GM10847 (cell line): Measurements from ENCODE around the gene CDK2.
A peak's percentile ranks its signal among the peaks of the same experiment; 100 is the strongest.

Source experiments
- POLR2A ChIP-seq: IDR thresholded peaks from 2 replicates; pipeline ENCODE4 v1.6.1; 2011; ENCODE audit not compliant: insufficient read length; ENCODE audit errors: extremely low read depth

The CDK2 gene

DNA sequence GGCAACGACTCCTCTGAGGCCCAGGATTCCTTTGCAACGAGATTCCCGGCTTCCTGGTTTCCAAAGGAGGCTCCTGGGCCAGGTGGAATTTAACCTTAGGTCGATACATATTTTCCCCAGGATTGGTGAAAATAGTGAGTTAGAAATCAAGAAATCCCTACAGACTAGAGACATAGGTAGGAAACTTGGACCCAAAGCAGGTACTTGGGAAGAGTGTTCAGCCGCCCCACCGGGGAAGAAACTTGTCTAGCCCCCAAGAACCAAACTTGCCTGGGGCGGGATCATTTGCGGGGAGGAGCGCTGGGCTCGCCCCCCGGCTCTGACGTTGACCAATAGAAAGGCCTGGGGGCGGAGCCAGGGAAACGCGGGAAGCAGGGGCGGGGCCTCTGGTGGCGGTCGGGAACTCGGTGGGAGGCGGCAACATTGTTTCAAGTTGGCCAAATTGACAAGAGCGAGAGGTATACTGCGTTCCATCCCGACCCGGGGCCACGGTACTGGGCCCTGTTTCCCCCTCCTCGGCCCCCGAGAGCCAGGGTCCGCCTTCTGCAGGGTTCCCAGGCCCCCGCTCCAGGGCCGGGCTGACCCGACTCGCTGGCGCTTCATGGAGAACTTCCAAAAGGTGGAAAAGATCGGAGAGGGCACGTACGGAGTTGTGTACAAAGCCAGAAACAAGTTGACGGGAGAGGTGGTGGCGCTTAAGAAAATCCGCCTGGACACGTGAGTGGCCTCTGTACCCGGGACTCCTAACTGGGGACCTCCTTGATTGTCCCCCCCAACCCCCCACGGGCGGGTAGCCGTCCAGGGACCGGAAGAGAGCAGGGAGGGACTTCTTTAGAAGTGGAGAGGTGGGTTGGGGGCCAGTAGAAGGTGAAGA lies at the start of gene CDK2:
Gene CDK2, plus strand, starts transcription at position 423 of the 874 bp plus-strand sequence. Its CDS starts 179 bp downstream, at position 602.
- peak; percentile 76 for TF ChIP-seq POLR2A

DNA sequence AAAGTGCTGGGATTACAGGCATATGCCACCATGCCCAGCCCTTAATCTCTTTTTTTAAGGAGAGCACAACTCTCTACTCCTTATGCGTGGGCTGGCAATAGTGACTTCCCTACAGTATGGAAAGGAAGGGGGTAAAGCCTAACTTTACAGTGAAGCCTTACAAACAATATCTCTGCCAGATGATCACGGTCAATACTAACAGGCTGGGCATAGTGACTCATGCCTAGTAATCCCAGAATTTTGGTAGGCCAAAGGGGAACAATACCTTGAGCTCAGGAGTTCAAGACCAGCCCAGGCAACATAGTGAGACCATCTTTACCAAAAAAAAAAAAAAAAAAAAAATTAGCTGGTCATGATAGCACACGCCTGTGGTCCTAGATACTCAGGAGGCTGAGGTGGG lies 44.5 kb upstream of the CDK2 start:
- no peak for TF ChIP-seq POLR2A

DNA sequence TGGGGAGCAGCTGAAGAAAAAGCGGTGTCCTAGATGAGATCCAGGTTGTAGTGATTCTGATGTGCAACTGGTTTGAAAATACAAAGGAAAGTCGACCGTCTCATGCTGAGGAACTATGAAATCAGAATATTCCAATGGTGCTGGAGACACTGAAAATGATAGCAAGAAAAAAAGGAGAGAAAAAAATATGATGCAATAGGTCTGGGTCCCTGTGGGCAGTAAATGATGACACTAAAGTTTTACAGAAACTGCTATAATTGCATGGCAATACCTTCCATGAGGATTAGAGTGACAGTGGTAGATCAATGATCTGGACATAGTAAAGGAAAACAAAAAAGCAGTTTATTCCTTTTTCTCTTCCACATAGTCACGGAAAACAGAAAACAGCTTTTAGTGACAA lies 41.3 kb upstream of the CDK2 start:
- no peak for TF ChIP-seq POLR2A

DNA sequence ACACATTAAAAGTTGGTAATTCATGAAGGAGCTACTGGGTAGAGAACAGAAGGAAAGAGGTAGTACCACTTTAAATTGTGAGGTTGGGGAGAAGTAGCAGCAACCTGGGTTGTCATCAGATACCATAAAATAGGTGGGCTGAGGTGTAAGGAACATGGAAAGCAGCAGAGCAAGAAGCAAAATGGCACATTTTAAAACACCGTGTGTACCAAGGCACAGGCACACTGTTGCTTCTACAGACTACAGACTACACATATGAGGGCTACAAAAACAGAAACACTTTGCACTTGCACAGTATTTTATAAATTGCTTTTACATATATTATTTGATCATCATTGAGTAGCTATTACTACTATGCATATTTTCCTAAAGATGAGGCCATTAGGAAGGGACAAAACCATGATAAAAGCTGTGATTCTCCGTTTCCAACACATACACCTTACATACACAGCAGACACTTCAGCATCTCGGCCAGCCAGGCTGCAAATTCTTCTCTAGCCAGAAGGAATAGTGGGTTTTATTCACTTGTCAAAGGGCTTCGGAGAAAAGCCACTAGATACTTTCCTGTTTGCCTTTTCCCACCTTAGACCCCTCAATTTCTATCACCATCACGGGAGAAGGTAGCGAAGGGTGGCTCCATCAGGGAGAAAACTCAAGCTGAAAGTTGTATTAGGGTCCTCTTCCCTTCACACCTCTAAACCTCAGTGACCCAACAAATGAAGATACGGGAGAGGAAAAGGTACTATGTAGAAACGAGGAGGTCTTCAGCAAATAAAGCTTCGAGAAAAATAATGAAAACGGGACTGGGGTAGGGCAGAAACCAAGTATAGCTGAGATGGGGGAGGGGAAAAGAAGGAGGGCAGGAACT lies 40.5 kb upstream of the CDK2 start:
- no peak for TF ChIP-seq POLR2A

DNA sequence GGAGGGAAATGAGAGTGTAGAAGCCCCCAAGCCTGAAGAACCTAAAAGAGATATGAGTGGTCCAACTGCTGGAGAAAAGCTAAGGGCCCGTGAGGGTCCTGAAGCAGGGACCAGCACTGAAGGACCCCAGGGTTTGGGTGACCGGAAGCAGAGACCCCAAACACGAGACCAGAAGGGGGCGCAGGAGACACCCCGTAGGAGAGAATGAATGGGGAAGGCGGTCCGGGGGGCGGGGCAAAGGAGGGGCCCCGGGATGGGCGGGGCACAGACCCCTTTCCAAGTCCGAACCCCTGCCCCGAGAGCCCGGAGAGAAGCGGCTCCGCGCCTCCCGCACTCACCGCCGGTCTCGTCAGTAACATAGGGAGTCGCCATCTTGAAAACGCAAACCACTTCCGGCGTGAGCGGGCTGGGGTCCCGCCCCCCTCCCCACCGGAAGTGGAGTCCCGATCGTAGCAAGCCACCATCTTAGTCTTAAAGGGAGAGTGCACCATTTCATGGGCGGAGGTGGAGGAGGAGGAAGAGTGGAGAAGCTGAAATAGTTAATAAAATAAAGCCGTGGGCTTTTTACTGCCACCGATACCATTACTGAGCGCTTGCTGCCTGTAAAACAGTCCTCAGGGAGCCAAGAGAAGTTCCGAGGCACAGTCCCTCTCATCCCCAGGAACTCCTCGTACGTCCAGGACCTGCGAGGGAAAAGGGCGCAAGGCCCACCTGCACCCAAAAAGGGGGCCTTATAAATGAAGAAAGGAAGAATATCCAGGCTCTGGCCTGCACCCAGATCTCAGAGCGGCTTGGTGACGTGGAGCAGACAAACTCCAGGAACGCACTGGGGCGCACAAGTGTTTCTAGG lies 39.7 kb upstream of the CDK2 start:
- peak; percentile 61 for TF ChIP-seq POLR2A

DNA sequence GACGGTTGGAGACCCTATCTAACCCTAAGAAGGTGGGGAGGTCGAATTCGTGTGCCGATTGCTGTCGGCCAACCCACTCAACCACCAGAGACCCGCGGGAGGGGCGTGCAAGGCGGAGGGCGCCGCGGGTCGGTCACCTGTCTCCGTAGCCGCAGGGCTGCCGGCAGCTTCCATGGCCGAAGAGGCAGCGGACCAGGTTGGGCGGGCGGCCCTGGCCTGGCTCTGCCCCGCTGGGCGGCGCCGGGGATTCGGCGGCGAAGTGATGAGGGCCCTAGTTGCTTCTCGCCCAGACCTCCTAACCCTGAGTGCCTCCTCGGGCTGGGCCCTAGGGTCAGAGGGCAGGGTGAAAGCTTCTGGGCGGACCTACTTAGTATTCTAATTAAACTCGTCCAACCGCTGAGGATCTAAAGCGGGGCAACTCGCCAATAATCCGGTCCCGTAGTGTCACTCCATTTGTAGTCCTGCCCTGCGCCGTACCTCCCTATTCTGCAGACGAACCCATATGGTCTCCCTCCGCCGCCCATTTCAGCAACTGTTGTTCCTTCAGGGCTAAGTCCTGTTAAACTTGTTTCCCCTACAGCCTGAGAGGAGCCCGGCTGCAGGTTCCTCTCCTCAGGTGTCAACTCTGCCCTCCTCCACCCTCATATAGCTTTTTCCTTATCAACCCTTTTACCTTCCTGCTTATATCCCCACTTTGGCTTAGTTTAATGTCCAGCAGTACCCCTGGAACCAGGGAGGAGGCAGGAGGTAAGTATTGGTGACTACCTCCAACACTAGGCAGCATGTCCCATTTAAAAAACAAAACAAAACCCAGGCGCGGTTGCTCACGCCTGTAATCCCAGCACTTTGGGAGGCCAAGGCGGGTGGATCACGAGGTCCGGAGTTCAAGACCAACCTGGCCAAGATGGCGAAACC lies 38.8 kb upstream of the CDK2 start, which contains the start of gene PYM1:
Gene PYM1, minus strand, starts transcription at position 307 of the 915 bp plus-strand sequence. Its CDS starts 133 bp downstream, at position 174.
- TF ChIP-seq POLR2A = peak; percentile 74

DNA sequence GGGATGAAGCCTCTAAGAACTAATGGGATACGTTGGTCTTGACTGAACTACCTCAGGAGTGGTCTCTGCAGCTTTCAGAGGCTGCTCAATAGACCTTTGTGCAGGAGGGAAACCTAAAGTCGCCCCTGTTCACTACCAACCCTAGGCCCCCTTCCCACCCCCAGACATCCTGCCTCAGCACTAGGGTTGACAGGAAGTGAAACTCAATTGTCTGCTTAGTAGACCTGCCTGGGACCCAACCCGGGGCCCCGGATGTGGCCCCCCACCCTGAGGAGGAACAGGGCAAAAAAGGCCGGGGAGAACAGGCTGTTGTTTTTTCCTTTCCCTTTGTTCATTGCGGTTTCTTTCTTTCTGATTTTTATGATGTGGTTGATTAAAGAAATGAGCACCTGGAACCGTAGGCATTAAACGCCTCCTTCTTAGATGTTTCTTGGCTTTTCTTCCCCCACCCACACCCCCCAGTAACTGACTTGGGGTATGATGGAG lies 37.3 kb upstream of the CDK2 start:
- no peak for TF ChIP-seq POLR2A

DNA sequence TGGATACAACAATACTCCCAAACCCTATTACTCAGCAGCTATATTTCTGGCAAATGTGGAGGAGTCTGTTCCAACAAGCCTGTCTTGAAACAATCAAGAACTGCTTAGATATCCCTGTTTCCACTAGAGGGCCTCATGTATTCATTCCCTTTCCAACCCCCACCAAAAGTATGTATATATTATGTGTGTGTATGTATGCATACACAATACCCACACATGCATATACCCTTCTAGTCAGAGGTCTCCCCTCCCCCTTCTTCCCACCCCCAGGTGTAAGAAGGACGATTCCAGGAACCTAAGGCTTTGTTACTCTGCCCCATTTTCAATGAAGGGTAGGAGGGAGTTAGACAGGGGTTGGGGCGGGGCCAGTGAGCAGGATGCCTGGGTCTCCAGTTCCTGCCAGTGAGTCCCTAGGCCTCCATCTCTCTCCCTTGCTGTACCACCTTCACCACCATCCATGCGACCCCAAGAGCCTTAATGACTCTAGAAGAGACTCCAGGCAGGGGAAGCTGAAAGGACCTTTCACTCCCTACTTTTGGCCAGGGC lies 35.8 kb upstream of the CDK2 start, which contains the start of gene DGKA:
Gene DGKA, plus strand, starts transcription at position 392 of the 546 bp plus-strand sequence. CDS start 5,342 bp downstream, outside the sequence.
- TF ChIP-seq POLR2A = no peak

DNA sequence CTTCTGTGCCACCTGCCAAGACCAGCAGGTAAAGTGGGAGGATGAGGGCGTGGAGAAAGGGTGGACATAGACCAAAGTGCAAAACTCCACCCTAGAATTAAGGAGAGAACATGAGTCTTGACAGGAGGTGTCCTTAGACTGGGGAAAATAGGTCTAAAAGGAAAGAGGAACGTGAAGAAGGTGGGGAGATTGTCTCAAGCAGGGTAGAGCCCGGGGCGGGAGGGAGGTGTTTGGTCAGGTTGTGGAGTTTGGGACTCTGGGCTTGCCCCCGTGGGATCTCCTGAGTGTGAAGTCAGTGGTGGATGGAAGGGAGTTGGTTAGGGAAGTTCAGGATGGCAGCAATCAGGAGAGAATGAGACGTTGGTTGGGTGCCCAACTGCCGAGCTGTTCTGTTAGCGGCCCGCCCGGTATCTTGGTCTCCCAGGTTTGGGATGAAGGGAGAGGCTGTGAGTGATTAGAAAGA lies 35.3 kb upstream of the CDK2 start:
- no peak for TF ChIP-seq POLR2A

DNA sequence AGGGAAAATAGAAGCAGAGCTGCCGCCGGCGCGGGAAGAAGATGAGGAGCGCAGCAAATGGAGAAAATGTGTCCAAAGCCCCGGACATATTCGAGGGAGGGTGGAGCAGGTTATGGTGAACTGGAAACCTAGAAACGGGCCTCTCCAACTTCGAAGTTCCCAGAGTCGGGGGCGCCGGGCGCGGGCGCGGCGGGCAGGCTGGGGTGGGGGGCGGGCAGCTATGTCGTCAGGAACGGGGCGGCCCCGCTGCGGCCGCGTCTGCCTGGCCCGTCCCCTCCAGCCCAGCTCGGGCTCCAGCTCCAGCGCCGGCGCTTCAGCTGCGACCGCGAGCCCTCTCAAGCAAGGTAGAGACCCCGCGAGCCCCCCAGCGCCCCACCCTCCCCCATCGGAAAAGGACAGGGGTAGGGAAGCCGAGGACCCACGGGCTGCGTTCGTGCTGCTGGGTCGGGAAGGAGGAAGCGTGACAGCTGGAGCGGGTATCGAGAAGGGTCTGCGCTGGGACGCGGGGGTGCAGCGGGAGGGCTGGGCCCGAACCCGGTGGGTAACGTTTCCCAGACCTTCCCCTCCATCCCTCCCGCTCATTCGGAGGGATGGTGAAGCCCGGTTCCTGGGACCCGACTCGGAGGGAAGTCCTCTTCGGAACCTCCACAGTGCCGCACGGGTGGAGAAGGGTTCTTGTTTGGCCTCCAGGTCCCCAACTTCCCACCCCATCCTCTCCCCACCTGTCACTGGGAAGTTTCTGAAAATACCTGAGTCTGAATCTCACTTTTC lies 34.7 kb upstream of the CDK2 start:
- no peak for TF ChIP-seq POLR2A

DNA sequence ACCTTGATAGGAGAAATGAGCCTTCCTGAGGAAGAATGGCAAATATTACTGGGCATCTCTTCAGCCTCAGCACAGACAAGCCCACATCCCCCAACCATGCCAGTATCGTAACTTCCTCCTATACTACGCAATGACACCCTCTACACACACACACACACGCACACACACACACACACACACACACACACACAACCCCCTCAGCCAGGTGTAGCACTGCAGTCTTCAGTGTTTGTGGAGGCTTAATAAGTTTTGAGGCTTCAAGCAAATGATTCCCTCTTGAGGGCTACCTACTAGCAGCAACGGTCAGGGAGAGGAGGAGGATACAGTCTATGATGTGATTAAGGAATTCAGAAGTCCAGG lies 34.1 kb upstream of the CDK2 start:
- no peak for TF ChIP-seq POLR2A

DNA sequence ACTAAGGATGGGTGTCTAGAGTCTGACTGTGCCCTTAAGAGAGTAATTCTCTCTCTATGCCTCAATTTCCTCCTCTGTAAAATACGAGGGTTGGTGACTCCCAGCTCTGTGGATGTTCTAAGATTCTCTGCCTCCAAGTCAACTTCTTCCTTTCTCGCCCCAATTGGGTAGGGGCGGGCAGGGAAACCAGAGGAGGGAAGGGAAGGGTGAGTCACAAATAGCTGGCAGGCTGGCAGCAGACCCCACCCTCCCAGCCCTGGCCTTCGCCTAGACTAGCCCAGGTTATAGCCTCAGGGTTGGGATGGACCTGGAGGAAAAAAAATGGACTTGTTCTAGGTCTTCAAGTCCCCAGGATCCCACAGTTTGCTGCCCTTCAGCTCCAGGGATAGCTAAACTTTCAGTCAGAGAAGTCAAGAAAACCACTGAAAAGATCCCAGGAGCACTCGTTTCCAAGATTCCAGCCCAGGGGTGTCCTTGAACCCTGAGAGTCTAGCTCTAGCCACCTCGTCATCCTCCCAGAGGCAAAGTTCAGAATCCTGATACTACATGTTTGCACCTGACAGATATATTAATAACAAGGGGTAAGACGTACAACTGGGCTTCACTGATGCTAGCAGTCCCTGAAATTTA lies 33.3 kb upstream of the CDK2 start:
- no peak for TF ChIP-seq POLR2A
